ENCODE measurements around the gene TRPV4.

GRCh38 chr12:109793411-109793810 lies 39.8 kb downstream of the TRPV4 start:
- TF ChIP-seq, protein P1, sequence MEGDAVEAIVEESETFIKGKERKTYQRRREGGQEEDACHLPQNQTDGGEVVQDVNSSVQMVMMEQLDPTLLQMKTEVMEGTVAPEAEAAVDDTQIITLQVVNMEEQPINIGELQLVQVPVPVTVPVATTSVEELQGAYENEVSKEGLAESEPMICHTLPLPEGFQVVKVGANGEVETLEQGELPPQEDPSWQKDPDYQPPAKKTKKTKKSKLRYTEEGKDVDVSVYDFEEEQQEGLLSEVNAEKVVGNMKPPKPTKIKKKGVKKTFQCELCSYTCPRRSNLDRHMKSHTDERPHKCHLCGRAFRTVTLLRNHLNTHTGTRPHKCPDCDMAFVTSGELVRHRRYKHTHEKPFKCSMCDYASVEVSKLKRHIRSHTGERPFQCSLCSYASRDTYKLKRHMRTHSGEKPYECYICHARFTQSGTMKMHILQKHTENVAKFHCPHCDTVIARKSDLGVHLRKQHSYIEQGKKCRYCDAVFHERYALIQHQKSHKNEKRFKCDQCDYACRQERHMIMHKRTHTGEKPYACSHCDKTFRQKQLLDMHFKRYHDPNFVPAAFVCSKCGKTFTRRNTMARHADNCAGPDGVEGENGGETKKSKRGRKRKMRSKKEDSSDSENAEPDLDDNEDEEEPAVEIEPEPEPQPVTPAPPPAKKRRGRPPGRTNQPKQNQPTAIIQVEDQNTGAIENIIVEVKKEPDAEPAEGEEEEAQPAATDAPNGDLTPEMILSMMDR (IDR thresholded peaks at IDR 0.05) = no peak
- TF ChIP-seq POLR2A (IDR thresholded peaks at IDR 0.05) = no peak
